Spinal cord (tissue), 10 donors: ENCODE data around the gene BAHCC1. TPM values are rescaled to one million over a fixed set of nuclear protein-coding genes. Genes with fewer than 3 reads are reported as not detected.

ENCODE experiments used
- DNase-seq, 6 donors: peaks; one replicate each; pipeline versions ENCODE4 v3.0.0 to v3.0.0-alpha.2; 2013 to 2015; ENCODE audit warnings: low spot score in 6 of 6, low read depth in 4 of 6
- H3K27ac ChIP-seq: one replicate; pipeline ENCODE4 v1.5.1; 2013; ENCODE audit warnings: low read depth, low read length, control low read depth
- H3K27me3 ChIP-seq: one replicate; pipeline ENCODE4 v1.6.1; 2013; ENCODE audit warnings: low read length; ENCODE audit not compliant: control insufficient read depth, insufficient read depth
- H3K36me3 ChIP-seq: one replicate; pipeline ENCODE4 v1.6.1; 2013; ENCODE audit warnings: low read length; ENCODE audit not compliant: control insufficient read depth, insufficient read depth
- H3K4me1 ChIP-seq: one replicate; pipeline ENCODE4 v1.6.1; 2013; ENCODE audit warnings: low read length; ENCODE audit not compliant: control insufficient read depth, insufficient read depth
- H3K4me3 ChIP-seq: one replicate; pipeline ENCODE4 v1.5.1; 2013; ENCODE audit warnings: low read depth, low read length, control low read depth
- H3K9me3 ChIP-seq: one replicate; pipeline ENCODE4 v1.6.1; 2013; ENCODE audit warnings: low read length; ENCODE audit not compliant: control insufficient read depth, insufficient read depth
- WGBS: methylation state at CpG from one replicate; pipeline ENCODE4 v1.1.5; 2013; ENCODE audit warnings: missing lambda C conversion rate; ENCODE audit not compliant: insufficient coverage; 5-methylcytosine and 5-hydroxymethylcytosine counted together
- polyA plus RNA-seq, 2 donors: library from polyadenylated mRNA; unstranded; fragments of 120-200 nt; gene quantifications; one replicate each; pipeline ENCODE4 v1.2.1, GENCODE V29; 2013; ENCODE audit not compliant: insufficient read length in 2 of 2
- total RNA-seq, 2 donors: library from RNA; depleted of rRNA in 1 of 2; stranded (reverse); fragments of 120-200 nt in 1 of 2; fragments of >200 nt in 1 of 2; gene quantifications; one replicate each; pipeline versions ENCODE4 v1.2.3 to v1.2.4, GENCODE V29; 2013 to 2014
- donor health status: healthy.

The BAHCC1 gene
- total and polyA plus RNA-seq, 4 donors = 9.3 to 33.4 (median 20.5) TPM

DNA sequence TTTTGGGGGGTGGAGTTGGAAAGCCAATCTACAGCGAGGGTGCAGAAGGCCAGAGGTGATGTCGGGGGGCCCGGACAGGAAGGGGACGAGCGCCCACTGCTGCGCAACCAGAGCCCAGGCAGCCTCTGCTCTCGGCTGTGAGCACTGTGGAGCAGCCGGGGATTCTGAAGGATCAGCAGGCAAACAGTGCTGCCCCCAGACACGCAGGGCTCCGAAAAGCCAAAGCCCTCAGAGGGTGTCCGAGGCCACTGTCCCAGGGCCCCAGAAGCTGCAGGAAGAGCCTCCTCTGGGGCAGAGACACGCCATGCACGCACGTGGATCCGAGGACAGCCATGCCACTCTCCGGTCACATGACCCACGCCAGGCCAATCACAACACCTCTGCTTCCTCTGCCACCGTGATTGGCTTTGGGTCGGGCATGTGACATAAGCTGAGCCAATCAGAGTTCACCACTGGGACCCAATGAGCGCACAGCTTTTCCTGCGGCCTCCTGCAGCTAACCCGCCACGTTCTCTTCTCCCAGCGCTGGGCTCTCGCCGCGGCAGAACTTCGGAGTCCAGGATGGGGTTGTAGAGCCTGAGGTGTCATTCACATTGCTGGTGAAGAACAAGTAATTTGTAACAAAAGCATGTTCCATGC, 76.7 kb downstream of the BAHCC1 start:
- H3K27ac ChIP-seq = no peak overlapping the region
- peaks cover 52% of the 10 kb centered on the region for H3K4me1 ChIP-seq
- DNase-seq = peak in 4 of 6 donors; percentile 73 to 97 (median 90)
- H3K9me3 ChIP-seq = no peaks in the 10 kb centered on the region
- no peaks in the 10 kb centered on the region for H3K27me3 ChIP-seq
- H3K4me3 ChIP-seq = peak overlapping the region; percentile 39
- H3K36me3 ChIP-seq = peaks cover 30% of the 10 kb centered on the region
- 53% methylated on average over 17 of the region's 28 CpGs for WGBS

DNA sequence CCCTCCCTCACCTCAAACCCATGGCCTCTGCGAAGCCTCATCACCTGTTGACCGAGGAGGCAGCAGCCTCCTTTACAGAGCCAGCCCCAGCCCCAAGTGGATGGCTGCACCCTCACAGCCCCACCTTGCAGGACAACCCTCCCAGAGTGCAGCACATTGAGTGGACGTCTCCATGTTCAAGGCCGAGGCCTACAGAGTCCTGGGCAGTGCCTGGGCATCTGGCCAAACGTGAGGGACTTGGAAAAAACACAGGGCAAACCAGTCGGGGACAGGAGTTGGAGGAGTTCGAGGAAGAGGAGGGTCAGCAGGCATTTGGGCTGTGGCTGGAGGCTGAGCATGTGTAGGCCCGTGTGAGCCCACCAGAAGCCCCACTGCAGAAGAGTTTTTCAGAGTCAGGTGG, 77.8 kb downstream of the BAHCC1 start:
- no peaks in the 10 kb centered on the region for H3K27me3 ChIP-seq
- peaks cover 49% of the 10 kb centered on the region for H3K4me1 ChIP-seq
- no peaks in the 10 kb centered on the region for H3K9me3 ChIP-seq
- no peak for DNase-seq
- H3K27ac ChIP-seq = no peak overlapping the region
- no peak overlapping the region for H3K4me3 ChIP-seq
- WGBS = 79% methylated on average over 8 of the region's 8 CpGs
- peaks cover 19% of the 10 kb centered on the region for H3K36me3 ChIP-seq

DNA sequence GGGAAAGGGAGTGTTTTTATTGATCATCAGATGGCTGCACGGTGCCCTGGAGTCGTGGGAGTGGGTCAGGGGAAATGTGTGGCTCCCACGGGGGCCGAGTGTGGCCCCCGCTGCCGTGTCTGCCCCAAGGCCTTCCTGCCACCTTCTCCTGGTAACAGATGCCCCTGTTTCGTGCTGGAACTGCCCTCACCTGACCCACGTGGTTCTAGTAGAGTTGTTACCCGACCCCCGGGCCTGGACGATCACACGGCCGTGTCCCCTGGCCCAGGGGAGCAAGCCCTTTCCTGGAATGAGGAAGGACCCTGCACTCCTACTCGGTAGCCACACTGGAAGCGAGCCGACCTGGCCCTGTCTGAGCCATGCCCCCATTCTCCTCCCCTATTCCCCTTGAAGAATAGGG, 79.7 kb downstream of the BAHCC1 start:
- Histone ChIP-seq H3K36me3 (peaks cover 2% of the 10 kb centered on the region), H3K9me3 (no peaks in the 10 kb centered on the region), H3K27ac (no peak overlapping the region), H3K4me3 (no peak overlapping the region), H3K4me1 (peaks cover 38% of the 10 kb centered on the region), H3K27me3 (peaks cover under 1% of the 10 kb centered on the region)
- WGBS = 71% methylated on average over 15 of the region's 16 CpGs
- no peak for DNase-seq

DNA sequence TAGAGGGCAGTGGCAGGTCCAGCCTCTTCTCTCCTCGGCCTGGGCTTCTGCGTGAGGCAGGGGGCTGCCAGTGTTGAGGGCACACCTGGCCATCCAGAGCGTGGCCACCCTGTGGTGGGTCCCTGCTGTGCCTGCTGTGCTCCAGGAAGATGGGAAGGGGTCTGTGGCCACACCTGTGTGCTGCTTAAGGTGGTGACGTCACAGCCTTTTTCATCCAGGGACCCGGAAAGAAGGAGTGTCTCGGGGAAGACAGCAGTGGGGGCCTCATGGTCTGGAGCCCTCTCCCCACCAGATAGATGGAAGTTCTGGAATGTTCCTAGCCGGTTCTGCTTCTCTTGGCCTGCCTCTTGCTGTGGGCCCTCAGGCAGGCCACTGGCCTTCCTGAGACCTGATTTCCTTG, 80.8 kb downstream of the BAHCC1 start:
- Histone ChIP-seq H3K4me3 (no peak overlapping the region), H3K9me3 (no peaks in the 10 kb centered on the region), H3K36me3 (no peaks in the 10 kb centered on the region), H3K27ac (no peak overlapping the region), H3K4me1 (peaks cover 46% of the 10 kb centered on the region), H3K27me3 (peaks cover 5% of the 10 kb centered on the region)
- 79% methylated on average over 5 of the region's 7 CpGs for WGBS
- no peak for DNase-seq

DNA sequence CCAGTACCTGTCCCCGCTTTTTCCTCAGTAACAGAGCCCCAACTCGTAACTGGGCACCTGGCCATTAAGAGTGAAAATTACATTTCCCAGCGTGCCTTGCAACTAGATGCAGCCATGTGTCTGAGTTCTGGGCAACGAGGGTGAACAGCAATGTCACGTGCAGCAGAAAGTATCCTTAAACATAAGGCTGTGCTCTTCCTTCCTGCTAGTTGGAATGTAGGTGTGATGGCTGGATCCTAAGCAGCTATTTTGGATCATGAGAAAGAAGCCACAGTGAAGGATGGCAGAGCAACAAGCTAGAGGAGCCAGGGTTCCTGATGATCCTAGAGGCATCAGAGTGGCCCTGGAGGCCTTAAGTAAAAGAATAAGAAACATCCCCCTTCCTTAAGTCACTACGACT, 81.4 kb downstream of the BAHCC1 start:
- Histone ChIP-seq H3K4me1 (peaks cover 42% of the 10 kb centered on the region), H3K27ac (no peak overlapping the region), H3K36me3 (no peaks in the 10 kb centered on the region), H3K9me3 (no peaks in the 10 kb centered on the region), H3K4me3 (no peak overlapping the region), H3K27me3 (peaks cover 5% of the 10 kb centered on the region)
- no peak for DNase-seq
- 91% methylated on average over 5 of the region's 6 CpGs for WGBS

DNA sequence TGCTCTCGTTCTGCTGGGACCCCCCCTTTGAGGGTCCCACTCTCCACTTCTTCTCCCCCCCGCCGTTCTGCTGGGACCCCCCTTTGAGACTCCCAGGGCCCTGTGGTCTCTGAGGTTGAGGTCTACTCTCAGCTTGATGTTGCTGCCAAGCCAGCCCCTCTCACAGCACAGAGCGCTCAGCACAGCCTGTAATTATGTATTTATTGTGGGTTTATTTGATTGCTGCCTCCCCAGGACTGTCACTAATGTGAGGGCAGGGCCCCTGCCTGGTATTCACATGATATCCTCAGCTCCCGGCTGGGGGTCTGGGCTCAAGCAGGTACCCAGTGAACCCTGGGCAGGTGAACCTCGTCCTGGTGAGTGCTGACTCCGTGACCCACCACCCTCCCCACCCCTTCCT, 81.9 kb downstream of the BAHCC1 start:
- WGBS = 50% methylated on average over 4 of the region's 7 CpGs
- H3K27ac ChIP-seq = no peak overlapping the region
- peaks cover 5% of the 10 kb centered on the region for H3K27me3 ChIP-seq

DNA sequence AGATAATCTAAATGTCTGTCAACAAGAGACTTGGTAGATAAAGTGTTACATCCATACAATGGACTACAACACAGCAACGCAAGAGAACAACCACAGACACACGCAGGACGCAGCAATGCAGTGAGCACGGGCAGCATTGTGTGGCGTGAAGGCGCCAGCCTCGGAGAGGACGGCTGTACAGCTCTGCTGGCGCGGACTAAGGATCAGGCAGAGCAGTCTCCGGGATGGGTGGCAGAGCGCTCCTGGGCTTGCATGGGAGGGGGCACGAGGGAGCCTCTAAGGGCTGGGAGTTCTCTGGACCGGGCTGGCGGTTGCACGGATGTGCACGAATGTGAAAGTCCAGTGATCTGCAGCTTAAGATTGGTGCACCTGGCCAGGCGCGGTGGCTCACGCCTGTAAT, 82.9 kb downstream of the BAHCC1 start:
- Histone ChIP-seq H3K4me1 (peaks cover 42% of the 10 kb centered on the region), H3K27ac (no peak overlapping the region), H3K36me3 (no peaks in the 10 kb centered on the region), H3K4me3 (no peak overlapping the region), H3K9me3 (no peaks in the 10 kb centered on the region), H3K27me3 (peaks cover 5% of the 10 kb centered on the region)
- 60% methylated on average over 16 of the region's 20 CpGs for WGBS
- DNase-seq = peak in 1 of 6 donors; percentile 35

More for the DNA sequence above, 81.9 kb downstream of the BAHCC1 start:
- Histone ChIP-seq H3K4me3 (no peak overlapping the region), H3K4me1 (peaks cover 42% of the 10 kb centered on the region), H3K9me3 (no peaks in the 10 kb centered on the region), H3K36me3 (no peaks in the 10 kb centered on the region)
- DNase-seq = no peak

DNA sequence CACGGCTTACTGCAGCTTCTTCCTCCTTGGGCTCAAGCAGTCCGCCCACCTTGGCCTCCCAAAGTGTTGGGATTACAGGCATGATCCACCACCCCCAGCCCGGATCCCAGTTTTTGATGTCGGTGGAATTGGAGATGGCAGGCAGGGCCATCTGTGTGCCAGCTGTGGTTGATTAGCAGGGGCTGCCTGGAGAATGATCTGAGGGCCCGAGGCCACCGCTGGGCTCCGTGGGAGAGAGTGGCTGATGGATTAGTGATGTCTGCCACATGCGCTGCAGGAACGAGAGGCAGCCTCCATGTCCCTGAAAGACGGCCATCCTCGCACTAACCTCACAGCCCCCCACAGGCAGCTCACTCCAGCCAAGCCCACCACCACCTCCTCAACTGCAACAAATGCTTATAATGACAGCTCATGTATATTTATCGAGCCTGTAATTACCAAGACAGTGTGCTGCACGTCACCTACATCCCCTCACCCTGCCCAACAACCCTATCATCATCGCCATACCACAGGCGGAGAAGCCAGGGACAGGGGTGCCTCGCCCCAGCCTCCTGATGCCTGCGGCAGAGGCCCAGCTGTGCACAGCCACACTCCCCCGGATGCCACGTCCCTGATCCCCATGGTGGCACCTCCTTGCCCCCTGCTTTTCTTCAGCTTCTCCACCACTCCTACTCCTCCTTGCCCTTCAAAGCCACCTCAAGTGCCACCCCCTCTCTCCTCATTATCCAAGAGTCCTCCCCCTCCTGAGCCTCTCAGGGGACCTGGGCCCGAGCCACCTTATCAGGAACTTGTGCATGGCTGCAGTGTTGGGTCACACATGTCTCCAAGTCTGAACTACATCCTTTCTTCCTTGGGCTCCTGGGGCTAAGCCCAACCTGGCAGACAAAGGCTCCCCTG, 84.2 kb downstream of the BAHCC1 start:
- no peak overlapping the region for H3K4me3 ChIP-seq
- no peaks in the 10 kb centered on the region for H3K9me3 ChIP-seq
- peaks cover 5% of the 10 kb centered on the region for H3K27me3 ChIP-seq
- 73% methylated on average over 14 of the region's 20 CpGs for WGBS
- H3K4me1 ChIP-seq = peaks cover 52% of the 10 kb centered on the region
- no peak overlapping the region for H3K27ac ChIP-seq
- H3K36me3 ChIP-seq = no peaks in the 10 kb centered on the region
- peak in 1 of 6 donors; percentile 53 for DNase-seq

DNA sequence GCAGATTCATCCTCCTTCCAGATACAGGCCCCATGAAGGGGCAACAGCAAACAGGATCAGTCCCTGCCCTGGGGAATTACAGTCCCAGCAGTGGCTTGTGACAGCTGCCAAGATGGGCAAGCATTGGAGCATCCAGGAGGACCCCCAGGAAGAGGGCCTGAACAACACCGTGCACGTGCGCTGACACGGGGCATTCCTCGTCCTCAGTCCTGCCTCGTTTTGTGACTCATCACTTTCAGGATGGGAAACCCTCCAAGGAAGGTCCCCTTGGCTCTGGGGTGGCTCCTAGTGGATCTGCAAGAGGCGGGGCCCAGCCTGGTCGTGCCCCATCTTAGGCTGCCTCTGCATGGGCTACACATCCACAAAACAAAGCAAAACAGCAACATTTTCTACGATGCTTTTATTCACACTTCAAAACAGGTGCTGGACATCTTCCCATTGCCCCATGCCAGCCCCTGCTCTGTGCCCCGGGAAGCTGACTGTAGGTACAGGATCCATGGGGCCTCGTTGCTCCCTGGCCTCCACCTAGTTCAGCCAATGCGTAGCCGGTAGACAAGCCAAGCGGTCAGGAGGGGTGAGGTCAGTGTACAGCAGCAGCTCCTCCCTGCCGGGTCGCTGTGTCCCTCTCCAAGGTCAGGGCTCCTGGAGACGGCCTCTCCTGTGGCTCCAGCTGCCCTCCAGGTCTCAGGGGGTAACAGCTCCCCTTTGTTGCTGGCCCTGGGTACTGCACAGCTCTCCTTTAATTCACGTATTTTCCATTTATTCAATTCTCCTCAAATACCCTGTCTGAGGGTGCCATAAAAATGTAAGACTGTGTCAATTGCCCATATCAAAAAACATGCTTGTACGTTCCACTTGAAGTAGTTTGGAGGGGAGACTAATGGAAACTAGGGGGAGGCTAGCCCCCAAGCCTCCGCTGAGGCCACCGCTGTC, 85.1 kb downstream of the BAHCC1 start:
- no peak overlapping the region for H3K27ac ChIP-seq
- H3K9me3 ChIP-seq = no peaks in the 10 kb centered on the region
- peaks cover 60% of the 10 kb centered on the region for H3K4me1 ChIP-seq
- H3K27me3 ChIP-seq = peaks cover 5% of the 10 kb centered on the region
- no peak for DNase-seq
- 39% methylated on average over 14 of the region's 21 CpGs for WGBS
- H3K4me3 ChIP-seq = no peak overlapping the region
- no peaks in the 10 kb centered on the region for H3K36me3 ChIP-seq
